NCI-H69 (cell line): ENCODE data around the gene FKRP.
"Not testable (repeated sequence)": the region's sequence is repeated elsewhere in the genome, so short reads cannot be mapped to it uniquely, and the experiment has no call there.

Experiments
- DNase-seq: peaks from one replicate; lab custom pipeline; 2025; lab: John Stamatoyannopoulos, UW

Gene FKRP

DNA sequence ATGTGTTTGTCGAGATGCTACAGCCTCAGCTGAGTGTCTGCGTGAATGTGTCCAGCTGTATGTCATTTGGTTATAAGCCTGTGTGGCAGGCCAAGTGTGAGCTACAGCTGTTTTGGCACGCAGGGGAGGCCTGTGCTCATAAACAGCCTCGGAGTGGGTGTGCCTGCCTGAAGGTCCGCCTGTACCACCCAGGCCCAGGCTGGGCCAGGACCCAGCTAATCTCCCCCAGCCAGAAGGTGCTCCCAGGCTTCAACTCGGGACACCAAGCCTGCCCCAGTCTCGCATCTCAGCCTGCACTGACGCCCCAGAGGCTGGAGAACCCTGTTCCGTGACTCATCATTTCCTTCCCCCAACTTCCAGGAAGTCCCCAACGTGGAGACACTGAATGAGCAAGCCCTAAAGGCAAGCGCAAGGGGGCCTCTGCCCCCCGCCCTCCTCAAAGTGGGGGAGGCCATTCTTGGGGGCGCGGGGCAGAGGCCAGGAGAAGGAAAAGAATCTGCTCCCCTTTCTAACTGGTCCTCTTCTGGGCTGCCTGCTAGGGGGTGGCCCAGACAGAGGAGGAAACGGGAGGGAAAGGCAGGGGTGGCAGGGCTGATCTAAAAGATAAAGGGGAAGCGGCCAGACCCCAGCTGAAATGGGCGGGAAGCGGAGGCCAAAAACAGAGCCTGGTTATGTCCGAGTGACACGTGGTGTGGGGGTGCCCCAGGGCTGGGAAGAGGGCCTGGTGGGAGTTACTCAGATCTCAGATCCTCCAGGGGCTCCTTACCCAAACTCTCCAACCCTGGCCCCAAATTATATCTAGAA lies 40.6 kb downstream of the FKRP start:
- DNase-seq = peak; percentile 43

- no peak for DNase-seq
These were observed 41.1 kb downstream of the FKRP start for GRCh38 chr19:46787040-46787330.

GRCh38 chr19:46787331-46788261 lies 41.7 kb downstream of the FKRP start:
- peak; percentile 69 for DNase-seq

DNA sequence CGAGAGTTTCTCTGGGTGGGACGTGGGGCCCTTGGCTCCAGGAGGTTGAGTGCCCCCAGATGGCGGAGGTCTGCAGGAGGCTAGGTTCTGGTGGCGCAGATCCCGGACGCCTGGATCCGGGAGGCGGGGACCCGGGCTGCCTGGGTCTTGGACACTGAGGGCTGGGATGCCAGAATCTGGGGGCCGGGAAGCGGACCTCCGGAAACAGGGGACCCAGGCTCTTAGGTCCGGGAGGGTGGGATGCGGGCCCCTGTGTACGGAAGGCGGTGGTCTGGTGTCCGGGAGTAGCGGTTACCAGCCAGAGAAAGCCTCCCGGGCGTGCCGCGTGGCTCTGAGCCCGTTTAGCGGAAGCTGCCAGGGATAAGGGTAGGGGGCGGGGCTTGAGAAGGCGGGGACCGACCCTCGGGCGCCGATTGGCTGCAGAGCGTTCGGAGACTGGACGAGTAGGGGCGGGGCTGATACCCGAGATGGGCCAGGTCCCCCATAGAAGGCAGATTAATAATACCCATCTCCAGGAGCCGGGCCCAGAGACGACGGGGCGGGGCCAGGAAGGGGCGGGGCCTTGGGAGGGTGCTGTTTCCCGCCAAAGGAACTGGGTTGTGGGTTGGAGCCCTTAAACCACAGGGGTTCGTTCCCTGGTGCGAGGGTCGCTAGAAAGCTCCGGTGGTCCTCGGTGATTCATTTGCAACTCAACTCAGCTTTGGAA lies 42.6 kb downstream of the FKRP start, which contains the start of gene SLC1A5:
Gene SLC1A5, minus strand, starts transcription at position 333 of the 706 bp plus-strand sequence. CDS start 629 bp downstream, outside the sequence.
- DNase-seq = peak; percentile 93

GRCh38 chr19:46788968-46789338 lies 43.1 kb downstream of the FKRP start:
- no peak for DNase-seq

DNA sequence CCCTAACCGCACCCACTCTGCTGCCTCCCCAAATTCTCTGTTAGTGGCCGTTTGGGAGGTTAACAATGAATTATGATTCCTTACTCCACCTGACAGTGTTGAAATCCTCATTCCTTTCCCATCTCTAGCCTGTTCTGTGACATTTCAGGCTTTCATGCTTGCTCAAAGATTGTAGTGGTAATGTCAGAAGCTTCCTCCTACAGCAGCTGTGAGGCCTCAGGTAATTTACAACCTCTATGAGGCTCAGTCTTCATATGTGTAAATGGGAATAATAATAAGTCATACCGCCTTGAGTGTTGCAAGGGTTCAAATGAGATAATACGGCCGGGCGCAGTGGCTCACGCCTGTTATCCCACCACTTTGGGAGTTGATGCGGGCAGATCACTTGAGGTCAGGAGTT lies 43.5 kb downstream of the FKRP start:
- DNase-seq = no peak

GRCh38 chr19:46791944-46792343 lies 46.1 kb downstream of the FKRP start:
- DNase-seq = peak; percentile 20

DNA sequence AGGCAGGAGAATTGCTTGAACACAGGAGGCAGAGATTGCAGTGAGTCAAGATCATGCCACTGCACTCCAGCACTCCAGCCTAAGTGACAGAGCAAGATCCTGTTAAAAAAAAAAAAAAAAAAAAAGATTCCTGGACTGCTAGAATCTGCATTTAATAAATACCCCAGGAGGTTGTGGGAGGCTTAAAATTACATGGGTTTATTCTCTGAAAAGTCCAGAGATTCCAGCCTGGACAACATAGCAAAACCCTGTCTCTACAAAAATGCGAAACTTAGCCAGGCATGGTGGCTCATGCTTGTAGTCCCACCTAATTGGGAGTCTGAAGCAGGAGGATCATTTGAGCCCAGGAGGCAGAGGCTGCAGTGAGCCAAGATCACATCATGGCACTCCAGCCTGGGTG lies 52.0 kb downstream of the FKRP start:
- no peak for DNase-seq

GRCh38 chr19:46798713-46799112 lies 52.9 kb downstream of the FKRP start:
- no peak for DNase-seq

DNA sequence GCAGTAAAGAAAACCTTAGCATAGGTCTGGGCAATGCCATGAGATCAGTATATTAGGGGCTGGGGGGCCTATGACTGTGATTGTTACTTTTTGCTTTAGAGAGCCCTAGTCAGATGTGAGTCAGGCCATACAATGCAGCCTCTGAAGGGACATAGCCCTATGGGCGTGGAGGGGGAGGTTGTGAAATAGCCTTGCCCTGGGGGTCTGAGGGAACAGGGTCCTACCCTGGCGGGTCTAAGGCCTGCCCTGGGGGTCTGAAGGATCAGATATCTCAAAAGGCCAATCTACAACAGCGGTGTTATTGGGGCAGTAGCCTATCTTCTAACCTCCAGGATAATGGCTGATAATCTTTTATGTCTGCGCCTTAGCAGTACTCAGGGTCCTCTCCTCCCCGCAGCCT lies 56.3 kb downstream of the FKRP start:
- DNase-seq = no peak

GRCh38 chr19:46803555-46803954 lies 57.7 kb downstream of the FKRP start:
- DNase-seq = no peak

GRCh38 chr19:46804432-46804831 lies 58.6 kb downstream of the FKRP start:
- not testable (repeated sequence) for DNase-seq

- DNase-seq = no peak
These were observed 60.8 kb downstream of the FKRP start for GRCh38 chr19:46806656-46807055.
